Measurements from ENCODE around the gene NCOA1.

DNA sequence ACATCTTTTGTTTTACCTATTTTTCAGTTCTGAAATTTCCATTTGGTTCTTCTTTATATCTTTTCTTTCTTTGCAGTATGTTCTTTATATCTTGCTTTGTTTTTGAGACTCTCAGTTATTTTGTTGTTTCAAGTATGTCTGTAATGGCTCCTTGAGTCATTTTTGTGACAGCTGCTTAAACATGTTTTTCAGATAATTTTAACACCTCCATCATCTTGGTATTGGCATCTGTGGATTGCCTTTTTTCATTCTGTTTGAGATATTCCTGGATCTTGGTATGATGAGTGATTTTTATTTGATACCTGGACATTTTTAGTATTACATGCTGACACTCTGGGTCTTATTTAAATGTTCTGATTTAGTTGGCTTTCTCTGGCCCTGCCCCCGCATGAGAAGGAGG lies 89.5 kb downstream of the NCOA1 start:
- TF ChIP-seq, protein P1, sequence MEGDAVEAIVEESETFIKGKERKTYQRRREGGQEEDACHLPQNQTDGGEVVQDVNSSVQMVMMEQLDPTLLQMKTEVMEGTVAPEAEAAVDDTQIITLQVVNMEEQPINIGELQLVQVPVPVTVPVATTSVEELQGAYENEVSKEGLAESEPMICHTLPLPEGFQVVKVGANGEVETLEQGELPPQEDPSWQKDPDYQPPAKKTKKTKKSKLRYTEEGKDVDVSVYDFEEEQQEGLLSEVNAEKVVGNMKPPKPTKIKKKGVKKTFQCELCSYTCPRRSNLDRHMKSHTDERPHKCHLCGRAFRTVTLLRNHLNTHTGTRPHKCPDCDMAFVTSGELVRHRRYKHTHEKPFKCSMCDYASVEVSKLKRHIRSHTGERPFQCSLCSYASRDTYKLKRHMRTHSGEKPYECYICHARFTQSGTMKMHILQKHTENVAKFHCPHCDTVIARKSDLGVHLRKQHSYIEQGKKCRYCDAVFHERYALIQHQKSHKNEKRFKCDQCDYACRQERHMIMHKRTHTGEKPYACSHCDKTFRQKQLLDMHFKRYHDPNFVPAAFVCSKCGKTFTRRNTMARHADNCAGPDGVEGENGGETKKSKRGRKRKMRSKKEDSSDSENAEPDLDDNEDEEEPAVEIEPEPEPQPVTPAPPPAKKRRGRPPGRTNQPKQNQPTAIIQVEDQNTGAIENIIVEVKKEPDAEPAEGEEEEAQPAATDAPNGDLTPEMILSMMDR (conservative IDR thresholded peaks at IDR 0.05) = no peak
- no peak for TF ChIP-seq EZH2 (IDR thresholded peaks at IDR 0.05; ENCODE audit: low read depth)
